Activated naive CD4-positive, alpha-beta T cell treated with anti-CD3 and anti-CD28 coated beads, Interleukin-2, amount 50 U/mL, for 24 hours (primary cell): ENCODE measurements around the gene RASA3.

Experiments
- H3K27ac Mint-ChIP-seq: one replicate; pipeline ENCODE4 v1.8.0; 2021; ENCODE audit warnings: mild to moderate bottlenecking, mixed read lengths
- H3K27me3 Mint-ChIP-seq: one replicate; pipeline ENCODE4 v1.8.0; 2021; ENCODE audit warnings: mixed read lengths
- H3K36me3 Mint-ChIP-seq: one replicate; pipeline ENCODE4 v1.8.0; 2021; ENCODE audit warnings: mixed read lengths
- H3K4me1 Mint-ChIP-seq: one replicate; pipeline ENCODE4 v1.8.0; 2021; ENCODE audit warnings: mixed read lengths
- H3K4me3 Mint-ChIP-seq: one replicate; pipeline ENCODE4 v1.8.0; 2021; ENCODE audit warnings: mild to moderate bottlenecking, mixed read lengths
- H3K9me3 Mint-ChIP-seq: one replicate; pipeline ENCODE4 v1.8.0; 2021; ENCODE audit warnings: mixed read lengths

RASA3 gene

DNA sequence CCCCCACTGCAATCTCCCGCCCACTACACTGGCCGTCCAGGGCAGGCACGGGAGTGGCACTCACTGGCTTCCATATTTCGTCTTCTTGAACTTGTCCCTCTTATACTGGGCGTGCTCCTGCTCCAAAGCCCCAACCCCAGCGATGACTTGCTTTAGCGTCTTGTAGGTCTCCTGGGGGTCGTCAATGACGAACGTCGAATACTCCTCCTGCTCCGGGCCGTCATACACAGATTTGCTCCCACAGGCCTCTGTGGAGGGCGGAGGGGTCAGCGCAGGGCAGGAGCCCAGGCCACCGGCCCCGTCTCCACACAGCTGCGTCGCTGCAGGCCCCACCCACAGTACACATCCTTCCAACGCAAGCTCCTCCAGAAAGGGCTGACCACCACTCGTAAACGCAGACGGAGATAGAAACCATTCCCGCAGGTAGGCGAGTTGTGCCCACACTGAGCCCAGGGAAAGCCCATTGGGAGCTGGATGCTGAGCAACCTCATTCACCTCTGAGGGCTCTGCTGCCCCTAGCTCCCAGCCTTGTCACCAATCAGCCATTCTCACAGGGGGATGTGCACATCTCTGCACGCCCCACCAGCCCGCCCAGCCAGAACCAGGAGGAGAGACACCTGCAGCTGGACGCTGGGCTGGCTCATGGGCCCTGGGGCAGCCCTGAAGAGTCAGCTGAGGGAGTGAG is 150.7 kb downstream of the RASA3 start:
- H3K27me3 Mint-ChIP-seq = no peaks in the 10 kb centered on the region
- no peaks in the 10 kb centered on the region for H3K4me1 Mint-ChIP-seq
- no peaks in the 10 kb centered on the region for H3K9me3 Mint-ChIP-seq
- peaks cover 22% of the 10 kb centered on the region for H3K36me3 Mint-ChIP-seq
- no peak overlapping the region for H3K4me3 Mint-ChIP-seq
- H3K27ac Mint-ChIP-seq = peak overlapping the region; percentile 79

DNA sequence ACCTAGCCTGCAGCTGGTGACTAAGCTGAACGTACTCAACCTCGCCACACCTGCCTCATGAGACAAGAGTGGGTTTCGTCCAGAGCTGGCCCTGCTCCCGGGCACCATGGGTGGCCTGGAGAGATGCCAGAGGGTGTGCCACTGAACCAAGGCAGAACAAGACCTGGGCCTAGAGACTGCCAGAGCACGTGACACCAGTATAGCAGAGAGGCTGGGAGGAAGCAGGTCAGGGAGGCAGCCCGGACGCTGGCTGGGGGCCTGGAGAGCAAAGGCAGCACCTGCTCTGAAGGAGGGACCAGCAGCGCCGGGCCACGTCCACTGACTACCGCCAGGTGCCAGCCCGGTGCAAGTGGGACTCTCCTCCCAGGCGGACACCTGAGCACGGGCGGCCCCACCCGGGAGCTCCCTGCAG is 151.2 kb downstream of the RASA3 start:
- H3K36me3 Mint-ChIP-seq = peaks cover 22% of the 10 kb centered on the region
- H3K4me1 Mint-ChIP-seq = no peaks in the 10 kb centered on the region
- no peaks in the 10 kb centered on the region for H3K27me3 Mint-ChIP-seq
- H3K9me3 Mint-ChIP-seq = no peaks in the 10 kb centered on the region
- no peak overlapping the region for H3K4me3 Mint-ChIP-seq
- H3K27ac Mint-ChIP-seq = peak overlapping the region; percentile 62

DNA sequence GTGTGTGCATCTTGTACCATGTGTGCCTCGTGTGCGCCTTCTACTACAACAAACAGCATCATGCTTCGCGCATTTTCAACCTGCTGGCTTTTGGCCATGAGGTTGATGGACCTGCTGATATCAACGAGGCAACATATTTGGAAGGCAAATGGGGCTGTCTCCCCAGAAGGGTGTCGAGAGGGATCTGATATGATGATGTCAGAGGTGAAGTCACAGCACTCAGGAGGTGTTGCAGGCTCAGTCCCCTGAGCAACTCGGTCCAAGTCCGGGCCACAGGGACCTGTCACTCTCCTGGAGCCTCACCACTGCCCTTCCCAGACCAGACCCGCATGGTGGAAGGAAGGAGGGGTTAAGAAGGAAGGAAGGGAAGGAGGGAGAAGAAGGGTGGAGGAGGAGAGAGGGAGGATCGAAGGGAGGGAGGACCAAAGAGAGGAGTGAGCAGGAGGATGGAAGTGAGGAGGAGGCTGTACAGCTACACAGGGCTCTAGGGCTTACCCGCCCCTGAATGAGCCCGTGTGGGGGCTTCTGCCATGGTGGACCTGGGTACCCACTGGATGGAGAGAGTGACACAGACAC is 151.8 kb downstream of the RASA3 start:
- no peaks in the 10 kb centered on the region for H3K9me3 Mint-ChIP-seq
- H3K4me3 Mint-ChIP-seq = no peak overlapping the region
- H3K27ac Mint-ChIP-seq = no peak overlapping the region
- H3K4me1 Mint-ChIP-seq = no peaks in the 10 kb centered on the region
- peaks cover 24% of the 10 kb centered on the region for H3K36me3 Mint-ChIP-seq
- no peaks in the 10 kb centered on the region for H3K27me3 Mint-ChIP-seq

DNA sequence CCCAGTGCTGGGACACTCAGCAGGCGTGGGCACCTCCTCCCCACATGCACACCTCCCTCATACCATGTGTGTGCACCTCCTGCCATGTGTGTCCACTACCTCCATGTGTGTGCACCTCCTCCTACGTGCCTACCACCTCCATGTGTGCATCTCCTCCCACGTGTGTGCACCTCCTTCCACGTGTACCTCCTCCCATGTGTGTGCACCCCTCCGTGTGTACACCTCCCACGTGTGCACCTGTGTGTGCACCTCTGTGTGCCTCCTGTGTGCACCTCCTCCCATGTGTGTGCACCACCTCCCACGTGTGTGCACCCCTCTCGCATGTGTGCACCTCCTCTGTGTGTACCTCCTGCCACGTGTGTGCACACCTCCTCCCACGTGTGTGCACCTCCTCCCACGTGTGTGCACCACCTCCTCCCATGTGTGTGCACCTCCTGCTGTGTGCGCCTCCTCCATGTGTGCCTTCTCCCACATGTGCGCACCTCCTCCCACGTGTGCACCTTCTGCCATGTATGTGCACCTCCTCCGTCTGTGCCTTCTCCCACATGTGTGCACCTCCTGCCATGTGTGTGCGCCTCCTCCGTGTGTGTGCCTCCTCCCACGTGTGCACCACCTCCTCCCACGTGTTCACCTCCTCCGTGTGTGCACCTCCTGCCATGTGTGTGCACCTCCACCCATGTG is 152.5 kb downstream of the RASA3 start:
- peak overlapping the region; percentile 62 for H3K27ac Mint-ChIP-seq
- H3K4me3 Mint-ChIP-seq = no peak overlapping the region
- H3K27me3 Mint-ChIP-seq = no peaks in the 10 kb centered on the region
- H3K4me1 Mint-ChIP-seq = no peaks in the 10 kb centered on the region
- no peaks in the 10 kb centered on the region for H3K9me3 Mint-ChIP-seq
- H3K36me3 Mint-ChIP-seq = peaks cover 24% of the 10 kb centered on the region

DNA sequence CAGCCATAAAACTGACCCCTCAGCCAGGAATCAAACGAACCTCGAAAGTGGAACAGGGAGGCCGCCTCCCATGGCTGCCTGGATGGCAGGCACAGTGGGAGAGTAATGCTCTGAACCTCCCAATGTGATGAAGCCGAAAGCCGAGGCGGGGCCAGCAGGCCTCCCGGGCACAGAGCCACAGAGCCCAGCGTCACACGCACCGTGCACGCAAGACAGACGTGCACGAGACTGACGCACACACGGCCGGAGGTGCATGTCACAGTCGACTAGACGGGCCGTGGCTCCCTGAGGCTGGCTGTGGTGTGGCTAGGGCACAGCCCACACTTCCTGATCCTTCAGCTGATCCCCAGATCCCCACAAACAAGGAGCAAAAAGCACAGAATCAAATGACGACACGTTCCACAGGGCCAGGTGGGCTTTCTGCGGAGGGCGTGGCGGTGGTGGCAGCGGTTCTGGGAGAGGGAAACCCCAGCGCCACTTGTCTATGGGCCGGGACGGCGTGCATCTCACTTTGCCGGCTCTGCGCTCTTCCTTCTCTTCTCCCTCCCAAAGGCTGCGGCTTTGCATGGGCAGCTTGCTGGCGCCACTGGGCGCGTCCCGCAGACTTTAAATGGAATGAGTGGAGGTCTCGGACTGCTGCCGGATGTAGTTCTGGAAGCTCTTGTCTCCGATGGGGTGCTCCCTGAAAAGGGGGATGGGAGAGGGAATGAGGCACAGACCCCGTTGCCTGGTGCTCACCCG is 153.5 kb downstream of the RASA3 start:
- H3K36me3 Mint-ChIP-seq = peaks cover 22% of the 10 kb centered on the region
- H3K27ac Mint-ChIP-seq = no peak overlapping the region
- no peak overlapping the region for H3K4me3 Mint-ChIP-seq
- H3K4me1 Mint-ChIP-seq = no peaks in the 10 kb centered on the region
- H3K27me3 Mint-ChIP-seq = no peaks in the 10 kb centered on the region
- no peaks in the 10 kb centered on the region for H3K9me3 Mint-ChIP-seq

DNA sequence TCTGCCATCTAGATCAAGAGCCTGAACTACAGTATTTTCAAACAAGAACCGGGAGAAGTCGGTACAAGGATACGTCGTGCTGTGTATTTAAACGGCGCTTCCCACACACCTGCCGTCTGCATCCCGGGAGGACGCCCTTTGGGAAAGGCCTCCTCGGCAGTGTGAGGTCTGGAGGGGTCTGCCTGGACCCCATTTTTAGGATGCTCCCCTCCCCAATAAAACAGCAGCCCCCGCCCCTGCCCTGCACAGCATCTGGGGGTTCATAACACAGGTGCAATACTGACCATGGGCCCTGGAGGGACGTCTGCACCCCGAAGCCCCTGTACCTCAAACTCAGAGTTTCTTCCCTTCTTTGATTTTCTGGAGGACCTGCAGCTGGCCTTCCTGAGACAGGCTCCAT is 154.4 kb downstream of the RASA3 start:
- Mint-ChIP-seq H3K27ac (peak overlapping the region; percentile 55), H3K27me3 (no peaks in the 10 kb centered on the region), H3K9me3 (no peaks in the 10 kb centered on the region), H3K4me3 (no peak overlapping the region), H3K4me1 (no peaks in the 10 kb centered on the region), H3K36me3 (peaks cover 22% of the 10 kb centered on the region)

DNA sequence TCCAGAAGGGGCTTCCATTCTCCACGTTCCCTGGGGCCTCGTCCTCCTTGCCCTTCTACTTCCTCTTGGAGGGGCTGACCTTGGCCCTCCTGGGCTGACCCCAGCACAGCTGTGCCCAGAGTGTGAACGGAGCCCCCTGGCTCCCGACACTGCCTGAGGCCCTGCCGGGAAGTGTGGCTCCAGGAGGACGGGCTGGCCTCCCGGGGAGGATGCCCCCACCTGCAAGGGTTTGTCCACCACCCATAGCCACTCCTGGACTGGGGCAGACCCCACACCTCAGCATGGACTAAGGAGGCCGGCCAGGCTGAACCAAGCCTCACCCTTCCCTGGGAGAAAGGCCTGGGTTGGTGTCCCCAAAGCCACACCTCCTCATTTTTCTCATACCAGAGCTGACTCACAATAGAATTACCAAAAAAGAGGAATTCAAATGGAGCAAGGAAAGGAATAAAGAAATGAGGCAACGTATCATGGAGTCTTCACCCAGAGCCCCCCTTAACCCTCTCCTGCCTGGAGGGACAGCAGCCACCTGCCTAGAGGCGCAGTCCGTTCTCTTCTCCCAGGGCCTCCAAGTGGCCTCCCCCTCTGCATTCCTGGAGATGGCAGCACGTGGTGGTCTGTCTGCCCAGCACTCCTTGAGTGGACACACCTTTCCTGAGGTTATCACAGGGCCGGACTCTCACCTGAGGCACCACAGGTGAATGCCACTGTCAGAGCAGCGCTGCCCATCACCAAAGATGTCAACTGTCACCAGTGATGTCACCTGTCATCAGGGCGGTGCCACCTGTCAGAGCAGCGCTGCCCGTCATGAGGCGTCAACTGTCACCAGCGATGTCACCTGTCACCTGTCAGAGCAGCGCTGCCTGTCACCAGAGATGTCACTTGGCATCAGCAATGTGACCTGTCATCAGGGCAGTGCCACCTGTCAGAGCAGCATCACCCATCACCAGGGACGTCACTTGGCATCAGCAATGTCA is 155.4 kb downstream of the RASA3 start:
- Mint-ChIP-seq H3K36me3 (peaks cover 24% of the 10 kb centered on the region), H3K4me3 (no peak overlapping the region), H3K27ac (peak overlapping the region; percentile 35), H3K4me1 (no peaks in the 10 kb centered on the region), H3K27me3 (no peaks in the 10 kb centered on the region), H3K9me3 (no peaks in the 10 kb centered on the region)

DNA sequence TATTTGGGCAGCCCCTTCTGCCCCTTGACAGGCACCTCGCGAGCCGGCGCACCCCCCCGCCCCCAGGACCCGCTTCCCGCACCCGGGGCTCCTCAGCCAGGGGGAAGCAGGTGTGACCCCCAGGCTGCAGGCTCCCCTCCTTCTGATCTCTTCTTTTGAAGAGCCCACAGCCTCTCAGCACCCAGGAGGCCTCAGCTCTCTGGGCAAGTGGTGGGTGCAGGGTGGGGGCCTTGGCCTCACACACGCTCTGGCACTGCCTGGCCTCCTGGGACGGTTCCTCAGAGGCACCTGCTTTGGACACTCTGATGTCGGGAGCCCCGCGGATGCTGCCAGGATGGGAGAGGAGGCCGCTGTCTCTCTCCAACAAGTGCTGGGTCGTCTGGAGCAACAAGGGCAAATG is 157.0 kb downstream of the RASA3 start:
- Mint-ChIP-seq H3K27me3 (no peaks in the 10 kb centered on the region), H3K4me1 (no peaks in the 10 kb centered on the region), H3K4me3 (no peak overlapping the region), H3K36me3 (peaks cover 15% of the 10 kb centered on the region), H3K9me3 (no peaks in the 10 kb centered on the region), H3K27ac (no peak overlapping the region)

DNA sequence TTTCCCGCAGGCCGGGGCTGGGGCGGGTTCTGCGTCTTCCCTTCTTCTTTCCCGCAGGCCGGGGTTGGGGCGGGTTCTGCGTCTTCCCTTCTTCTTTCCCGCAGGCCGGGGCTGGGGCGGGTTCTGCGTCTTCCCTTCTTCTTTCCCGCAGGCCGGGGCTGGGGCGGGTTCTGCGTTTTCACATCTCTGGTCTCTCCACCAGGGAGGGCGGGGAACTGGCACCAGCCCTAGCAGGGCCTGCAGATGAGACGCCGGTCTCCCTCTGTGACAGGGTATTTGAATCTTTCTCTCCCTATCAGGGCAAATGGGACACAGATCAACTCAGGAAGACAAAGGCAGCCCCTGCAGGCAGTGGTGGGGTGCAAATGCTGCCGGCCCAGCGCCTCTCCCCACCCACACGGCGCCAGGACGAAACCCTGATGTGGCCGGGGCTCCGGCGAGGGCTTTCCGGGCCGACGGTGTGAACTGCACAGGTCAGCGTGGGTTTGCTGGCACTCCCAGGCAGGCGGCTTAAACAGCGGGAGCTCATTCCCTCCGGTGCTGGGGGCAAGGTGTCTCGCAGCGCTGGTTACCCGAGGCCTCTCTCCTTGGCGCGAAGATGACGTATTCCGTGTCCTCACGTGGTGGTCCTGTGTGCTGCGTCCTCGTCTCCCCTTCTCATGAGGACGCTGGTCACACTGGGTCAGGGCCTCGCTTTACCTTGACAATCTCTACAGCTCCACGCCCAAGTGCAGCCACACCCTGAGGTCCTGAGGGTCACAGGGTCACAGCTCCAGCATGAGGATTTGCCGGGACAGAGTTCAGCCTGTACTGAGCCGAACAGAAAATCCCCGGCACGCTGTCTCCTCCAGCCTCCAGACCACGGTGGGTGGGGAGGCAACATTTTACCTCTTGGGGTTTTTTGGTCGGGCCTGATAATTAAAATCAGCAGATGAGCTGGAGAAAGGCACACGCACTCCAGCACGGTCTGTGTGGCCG is 157.8 kb downstream of the RASA3 start:
- Mint-ChIP-seq H3K36me3 (peaks cover 11% of the 10 kb centered on the region), H3K9me3 (no peaks in the 10 kb centered on the region), H3K4me1 (no peaks in the 10 kb centered on the region)

DNA sequence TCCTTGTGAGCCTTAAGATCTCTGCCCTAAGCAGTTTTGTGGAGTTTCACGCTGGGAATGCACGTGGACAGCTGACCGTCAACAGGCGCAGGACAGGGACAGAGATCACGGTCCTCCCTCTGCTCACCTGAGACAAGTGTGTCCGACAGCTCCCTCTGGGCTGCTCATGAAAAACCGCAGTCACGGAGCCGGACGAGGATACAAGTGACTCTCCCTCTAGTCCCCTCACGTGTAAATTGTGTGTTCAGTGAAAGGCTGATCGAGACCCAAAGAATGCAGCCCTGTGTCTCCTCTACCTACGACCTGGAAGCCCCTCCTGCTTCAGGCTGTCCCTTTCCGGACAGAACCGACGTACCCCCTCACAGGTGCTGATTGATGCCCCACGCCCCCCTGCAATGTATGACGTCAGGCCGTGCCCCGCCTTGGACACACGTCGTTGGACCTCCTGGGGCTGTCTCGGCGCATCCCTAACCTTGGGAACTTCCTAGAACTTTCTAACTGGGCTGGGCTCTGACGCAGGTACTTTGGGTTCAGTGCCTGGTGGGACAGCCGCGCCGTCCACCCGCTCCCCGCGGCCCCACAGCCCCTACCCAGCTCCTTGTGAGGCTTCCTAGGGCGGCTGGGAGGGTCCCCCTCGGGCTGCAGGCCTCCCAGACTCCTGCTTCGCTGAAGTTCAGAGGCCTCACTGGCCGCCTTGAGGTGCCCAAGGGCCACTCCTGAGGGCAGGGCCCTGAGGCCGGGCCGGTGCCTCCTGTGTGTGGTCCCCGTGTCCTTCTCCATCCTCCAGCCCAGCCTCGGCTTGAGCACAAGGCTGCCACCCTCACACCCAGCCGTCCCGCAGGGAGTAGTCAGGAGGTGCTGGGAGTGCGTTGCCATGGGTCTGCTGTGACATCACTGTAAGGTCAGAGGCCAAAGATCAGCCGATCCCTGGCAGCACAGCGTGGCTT is 158.9 kb downstream of the RASA3 start, which contains the start of gene C13orf46:
Gene C13orf46, minus strand, starts transcription at position 859 of the 947 bp plus-strand sequence. Its CDS starts 79 bp downstream, at position 780.
- no peaks in the 10 kb centered on the region for H3K4me1 Mint-ChIP-seq
- H3K4me3 Mint-ChIP-seq = no peak within 1 kb of the TSS
- H3K36me3 Mint-ChIP-seq = peaks cover 8% of the 10 kb centered on the region
- H3K27me3 Mint-ChIP-seq = no peaks in the 10 kb centered on the region
- no peaks in the 10 kb centered on the region for H3K9me3 Mint-ChIP-seq
- no peak within 1 kb of the TSS for H3K27ac Mint-ChIP-seq

More for the DNA sequence above, 157.8 kb downstream of the RASA3 start:
- no peak overlapping the region for H3K27ac Mint-ChIP-seq
- no peak overlapping the region for H3K4me3 Mint-ChIP-seq
- no peaks in the 10 kb centered on the region for H3K27me3 Mint-ChIP-seq

DNA sequence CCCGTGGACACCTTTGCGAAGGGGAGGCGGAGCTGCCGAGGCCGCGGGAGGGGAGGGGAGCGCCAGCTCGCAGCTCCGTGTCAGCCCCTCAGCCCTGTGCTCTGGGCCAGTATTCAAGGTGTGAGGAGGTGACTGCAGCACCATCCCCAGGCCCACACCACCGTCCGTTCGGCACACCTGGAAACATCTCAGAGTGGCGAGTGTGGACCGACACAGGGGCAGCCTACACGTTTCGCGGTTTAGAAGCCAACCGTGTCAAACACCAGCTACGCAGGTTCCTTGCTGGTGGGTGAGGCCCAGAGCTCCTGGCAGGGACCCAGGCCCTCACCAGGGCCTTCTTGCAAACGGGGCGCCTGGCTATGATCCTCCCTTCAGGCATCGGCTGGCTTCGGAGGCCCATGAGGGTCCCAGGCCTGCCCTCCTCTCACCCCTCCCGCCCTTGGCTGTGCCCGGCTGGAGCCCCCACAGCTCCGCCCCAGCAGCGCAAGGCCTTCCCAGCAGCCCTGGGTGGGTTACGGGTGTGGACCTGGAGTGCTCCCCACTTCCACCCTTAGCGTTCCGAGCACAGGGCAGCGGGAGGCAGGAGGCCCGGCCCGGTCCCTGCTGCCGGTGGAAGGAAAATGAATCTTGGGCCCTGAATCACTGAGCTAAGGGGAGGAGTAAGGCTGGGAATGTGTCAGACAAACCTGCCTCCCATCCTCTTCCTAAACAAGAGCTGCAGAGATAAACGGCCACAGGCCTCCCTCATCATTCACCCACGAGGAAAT is 159.8 kb downstream of the RASA3 start:
- peak overlapping the region; percentile 62 for H3K27ac Mint-ChIP-seq

DNA sequence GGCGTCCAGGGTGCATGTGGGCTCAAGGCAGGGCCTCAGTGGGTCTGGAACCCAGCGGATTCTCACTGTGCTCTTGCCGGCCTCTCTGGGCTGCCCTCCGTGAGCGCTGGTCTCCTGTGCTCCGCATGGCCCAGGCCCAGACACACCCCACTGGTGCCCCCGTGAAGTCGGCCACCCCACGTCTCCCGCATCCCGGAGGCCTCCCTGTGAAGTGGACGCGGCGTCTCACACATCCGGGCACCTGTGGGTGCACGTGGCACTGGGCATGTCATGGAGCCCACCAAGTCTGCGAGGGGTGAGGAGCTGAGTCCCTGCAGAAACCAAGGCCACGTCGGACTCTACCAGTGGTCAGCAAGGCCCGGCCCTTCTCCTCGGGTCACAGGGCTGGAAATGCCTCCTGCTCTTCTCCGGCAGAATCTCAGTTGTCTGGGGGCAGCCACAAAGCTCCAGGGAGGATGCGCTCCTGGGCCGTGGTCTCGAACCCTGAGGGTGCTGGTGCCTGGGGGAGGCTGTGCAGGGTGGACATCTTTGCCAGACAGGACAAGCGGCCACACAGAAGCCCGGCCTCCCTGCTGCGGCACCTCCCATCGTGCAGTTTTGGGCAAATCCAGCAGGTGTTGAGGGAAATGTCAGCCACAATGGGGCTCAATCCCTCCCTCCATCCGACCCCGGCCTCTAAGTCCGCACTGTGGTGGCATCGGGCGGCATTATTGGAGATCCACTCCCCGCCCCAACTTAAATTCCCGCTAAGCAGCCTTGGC is 160.8 kb downstream of the RASA3 start:
- no peaks in the 10 kb centered on the region for H3K4me1 Mint-ChIP-seq
- H3K27me3 Mint-ChIP-seq = no peaks in the 10 kb centered on the region
- H3K4me3 Mint-ChIP-seq = no peak overlapping the region
- H3K27ac Mint-ChIP-seq = no peak overlapping the region
- no peaks in the 10 kb centered on the region for H3K9me3 Mint-ChIP-seq
- H3K36me3 Mint-ChIP-seq = peaks cover 4% of the 10 kb centered on the region

More for the DNA sequence above, 159.8 kb downstream of the RASA3 start:
- Mint-ChIP-seq H3K9me3 (no peaks in the 10 kb centered on the region), H3K27me3 (no peaks in the 10 kb centered on the region), H3K4me1 (no peaks in the 10 kb centered on the region), H3K4me3 (no peak overlapping the region), H3K36me3 (peaks cover 4% of the 10 kb centered on the region)
